SK-N-SH (cell line): Measurements from ENCODE around the gene GLIS1.

ENCODE experiments used
- CTCF ChIP-seq: fragments of 200-600 bp; sonication (generic); IDR thresholded peaks from 2 replicates; pipeline ENCODE4 v1.6.1; 2017; ENCODE audit warnings: antibody characterized with exemption, mild to moderate bottlenecking, moderate library complexity
- EZH2phosphoT487 ChIP-seq: fragments of 200-600 bp; sonication (generic); IDR thresholded peaks from 2 replicates; pipeline ENCODE4 v1.6.1; 2017; ENCODE audit warnings: low read depth, mixed run types, mild to moderate bottlenecking, antibody characterized with exemption, moderate library complexity, borderline replicate concordance
- FOSL2 ChIP-seq: IDR thresholded peaks from 2 replicates; pipeline ENCODE4 v1.4.0; 2012; ENCODE audit warnings: low read depth, mild to moderate bottlenecking, moderate library complexity, borderline replicate concordance
- JUND ChIP-seq: IDR thresholded peaks from 2 replicates; pipeline ENCODE4 v1.4.0; 2012
- NRF1 ChIP-seq: IDR thresholded peaks from 2 replicates; pipeline ENCODE4 v1.6.1; 2012; ENCODE audit warnings: low read depth, mild to moderate bottlenecking, low read length
- POLR2AphosphoS5 ChIP-seq: IDR thresholded peaks from 2 replicates; pipeline ENCODE4 v1.6.1; 2012; ENCODE audit warnings: low read depth, low read length
- RAD21 ChIP-seq: IDR thresholded peaks from 2 replicates; pipeline ENCODE4 v1.6.1; 2012; ENCODE audit warnings: mild to moderate bottlenecking, low read length
- REST ChIP-seq: IDR thresholded peaks from 2 replicates; pipeline ENCODE4 v1.6.1; 2012; ENCODE audit warnings: mild to moderate bottlenecking, low read depth, low read length, moderate library complexity
- RFX5 ChIP-seq: IDR thresholded peaks from 2 replicates; pipeline ENCODE4 v1.6.1; 2012; ENCODE audit warnings: mild to moderate bottlenecking, improper control_type of control experiment, low read length
- RXRA ChIP-seq: IDR thresholded peaks from 2 replicates; pipeline ENCODE4 v1.4.0; 2012; ENCODE audit warnings: low read depth, mild to moderate bottlenecking, borderline replicate concordance
- SMC3 ChIP-seq: IDR thresholded peaks from 2 replicates; pipeline ENCODE4 v1.6.1; 2012; ENCODE audit warnings: low read depth, low read length, improper control_type of control experiment
- TAF1 ChIP-seq: IDR thresholded peaks from 2 replicates; pipeline ENCODE4 v1.6.1; 2012; ENCODE audit warnings: low read depth, mild to moderate bottlenecking, low read length, moderate library complexity, borderline replicate concordance
- USF1 ChIP-seq: IDR thresholded peaks from 2 replicates; pipeline ENCODE4 v1.4.0; 2012; ENCODE audit warnings: low read depth, borderline replicate concordance
- USF2 ChIP-seq: fragments of 150-350 bp; IDR thresholded peaks from 2 replicates; pipeline ENCODE4 v1.6.1; 2017; ENCODE audit warnings: antibody characterized with exemption, low read length, low read depth, borderline replicate concordance

GRCh38 chr1:53640701-53641075, 98.3 kb downstream of the GLIS1 start:
- TF ChIP-seq CTCF (no peak), SMC3 (no peak), NRF1 (no peak), USF1 (no peak), REST (no peak), RXRA (no peak), USF2 (no peak), RAD21 (no peak), EZH2phosphoT487 (no peak), JUND (no peak), TAF1 (no peak), POLR2AphosphoS5 (no peak), FOSL2 (no peak), RFX5 (no peak)
